IMR-90 (cell line): ENCODE data around the gene DLG4. TPM values are rescaled to one million over a fixed set of nuclear protein-coding genes. Genes with fewer than 3 reads are reported as not detected.
A peak's percentile ranks its signal among the peaks of the same experiment; 100 is the strongest.

Source experiments
- ATAC-seq: fragments of 200-7000 bp; cut with Tn5 transposase; 2 replicates; pipeline ENCODE4 v1.9.1; 2020; ENCODE audit warnings: low read depth, mild to moderate bottlenecking, moderate library complexity
- BruUV-seq: library from RNA; stranded (reverse); fragments of 400-500 nt; replicated peaks from 2 replicates; lab custom pipeline; 2021; lab: Mats Ljungman, UMichigan
- CTCF ChIA-PET: fragments of 300-600 bp; formaldehyde crosslinking; extraction: SDS; loops from one replicate; lab custom pipeline; 2021; ENCODE audit warnings: antibody characterized with exemption; lab: Yijun Ruan, JAX
- POLR2A ChIA-PET: fragments of 300-600 bp; sonication (Branson Sonifier 250); formaldehyde crosslinking; loops from one replicate; lab custom pipeline; 2022; ENCODE audit warnings: antibody characterized with exemption; ENCODE audit not compliant: unreplicated experiment; lab: Charles Lee
- DNase-seq: peaks from one replicate; pipeline ENCODE4 v3.0.0; 2013
- H2AFZ ChIP-seq: replicated peaks from 2 replicates; pipeline ENCODE3; 2013; ENCODE audit warnings: low read length, mild to moderate bottlenecking; ENCODE audit not compliant: poor library complexity
- H2AK5ac ChIP-seq: 2 replicates; pipeline ENCODE4 v1.6.1; 2013; ENCODE audit warnings: low read depth, low read length, inconsistent platforms
- H2AK9ac ChIP-seq: replicated peaks from 2 replicates; pipeline ENCODE3; 2013; ENCODE audit warnings: mild to moderate bottlenecking, low read depth, low read length, moderate library complexity; ENCODE audit not compliant: poor library complexity
- H2BK120ac ChIP-seq: 2 replicates; pipeline ENCODE4 v1.6.1; 2013; ENCODE audit warnings: low read depth, low read length, inconsistent platforms
- H2BK15ac ChIP-seq: 3 replicates; pipeline ENCODE4 v1.6.1; 2013; ENCODE audit warnings: low read depth, low read length, inconsistent platforms
- H2BK20ac ChIP-seq: 2 replicates; pipeline ENCODE4 v1.6.1; 2013; ENCODE audit warnings: low read depth, mild to moderate bottlenecking, inconsistent platforms, low read length, moderate library complexity
- H2BK5ac ChIP-seq: 2 replicates; pipeline ENCODE4 v1.6.1; 2013; ENCODE audit warnings: mild to moderate bottlenecking, low read depth, low read length, inconsistent platforms; ENCODE audit not compliant: poor library complexity, severe bottlenecking
- H3K14ac ChIP-seq: replicated peaks from 2 replicates; pipeline ENCODE4 v1.6.1; 2013; ENCODE audit warnings: low read depth, low read length, inconsistent platforms
- H3K18ac ChIP-seq: 2 replicates; pipeline ENCODE4 v1.6.1; 2013; ENCODE audit warnings: low read depth, low read length, control low read depth
- H3K23ac ChIP-seq: 2 replicates; pipeline ENCODE4 v1.6.1; 2013; ENCODE audit warnings: low read depth, low read length, inconsistent platforms
- H3K27ac ChIP-seq: 2 replicates; pipeline ENCODE4 v1.5.1; 2013; ENCODE audit warnings: mild to moderate bottlenecking, control low read depth, low read length; ENCODE audit not compliant: insufficient read depth
- H3K27me3 ChIP-seq: 2 replicates; pipeline ENCODE4 v1.6.1; 2013; ENCODE audit warnings: low read length; ENCODE audit not compliant: control insufficient read depth, insufficient read depth
- H3K36me3 ChIP-seq: 2 replicates; pipeline ENCODE4 v1.6.1; 2013; ENCODE audit warnings: low read length, mixed read lengths; ENCODE audit not compliant: control insufficient read depth, insufficient read depth
- H3K4ac ChIP-seq: 2 replicates; pipeline ENCODE4 v1.6.1; 2013; ENCODE audit warnings: low read depth, low read length, inconsistent platforms
- H3K4me1 ChIP-seq: 2 replicates; pipeline ENCODE4 v1.6.1; 2013; ENCODE audit warnings: low read length, mixed read lengths; ENCODE audit not compliant: control insufficient read depth, insufficient read depth
- H3K4me2 ChIP-seq: 2 replicates; pipeline ENCODE4 v1.6.1; 2013; ENCODE audit warnings: low read depth, mild to moderate bottlenecking, control low read depth, low read length, moderate library complexity
- H3K4me3 ChIP-seq: 2 replicates; pipeline ENCODE4 v1.5.1; 2013; ENCODE audit warnings: low read depth, mild to moderate bottlenecking, control low read depth, low read length, moderate library complexity; ENCODE audit not compliant: insufficient read depth
- H3K56ac ChIP-seq: 2 replicates; pipeline ENCODE4 v1.6.1; 2013; ENCODE audit warnings: low read length, inconsistent platforms; ENCODE audit not compliant: insufficient read depth; ENCODE audit errors: extremely low read depth
- H3K79me1 ChIP-seq, 2 experiments: 2 replicates each; pipeline ENCODE4 v1.6.1; 2013; ENCODE audit warnings: low read length in 2 of 2, inconsistent platforms in 1 of 2, low read depth in 1 of 2
- H3K9ac ChIP-seq: 2 replicates; pipeline ENCODE4 v1.6.1; 2013; ENCODE audit warnings: low read depth, low read length, control low read depth
- H3K9me1 ChIP-seq: 2 replicates; pipeline ENCODE4 v1.6.1; 2013; ENCODE audit warnings: low read length, inconsistent platforms; ENCODE audit not compliant: insufficient read depth
- H3K9me3 ChIP-seq: 2 replicates; pipeline ENCODE4 v1.6.1; 2013; ENCODE audit warnings: low read length; ENCODE audit not compliant: control insufficient read depth, insufficient read depth
- H4K20me1 ChIP-seq: 2 replicates; pipeline ENCODE4 v1.6.1; 2013; ENCODE audit warnings: low read length, inconsistent platforms; ENCODE audit not compliant: insufficient read depth
- H4K5ac ChIP-seq: 2 replicates; pipeline ENCODE4 v1.6.1; 2013; ENCODE audit warnings: mild to moderate bottlenecking, low read depth, low read length, control low read depth
- H4K8ac ChIP-seq, 2 experiments: 2 replicates each; pipeline ENCODE4 v1.6.1; 2013; ENCODE audit warnings: low read depth in 2 of 2, low read length in 2 of 2, control low read depth in 1 of 2, inconsistent platforms in 1 of 2
- H4K91ac ChIP-seq: 2 replicates; pipeline ENCODE4 v1.6.1; 2013; ENCODE audit warnings: low read depth, low read length, inconsistent platforms; ENCODE audit not compliant: insufficient read depth
- CHD1 ChIP-seq: IDR thresholded peaks from 2 replicates; pipeline ENCODE4 v1.6.1; 2012; ENCODE audit warnings: low read depth, low read length, improper control_type of control experiment
- FOS ChIP-seq: fragments of 150-350 bp; IDR thresholded peaks from 2 replicates; pipeline ENCODE4 v1.6.1; 2016; ENCODE audit warnings: low read depth, low read length
- MAZ ChIP-seq: IDR thresholded peaks from 2 replicates; pipeline ENCODE4 v1.6.1; 2012; ENCODE audit warnings: low read depth, mild to moderate bottlenecking, low read length, improper control_type of control experiment, moderate library complexity, borderline replicate concordance
- MXI1 ChIP-seq: IDR thresholded peaks from 2 replicates; pipeline ENCODE4 v1.6.1; 2012; ENCODE audit warnings: low read depth, mild to moderate bottlenecking, low read length, moderate library complexity, borderline replicate concordance
- RAD21 ChIP-seq: IDR thresholded peaks from 2 replicates; pipeline ENCODE4 v1.6.1; 2012; ENCODE audit warnings: low read length, improper control_type of control experiment
- RFX5 ChIP-seq: IDR thresholded peaks from 2 replicates; pipeline ENCODE4 v1.8.0; 2012; ENCODE audit warnings: low read depth, mild to moderate bottlenecking, low read length, moderate library complexity
- WGBS, 2 experiments: methylation state at CpG; one replicate each; pipeline versions ENCODE4 v1.1.5 to v1.1.7; 2013; ENCODE audit warnings: missing lambda C conversion rate in 2 of 2; ENCODE audit not compliant: insufficient read length in 1 of 2; ENCODE audit errors: extremely low coverage in 2 of 2; 5-methylcytosine and 5-hydroxymethylcytosine counted together
- dilution Hi-C: fragments of 300-500 bp; cut with HindIII; formaldehyde crosslinking; loops from one replicate; pipeline ENCODE4 v1.14.3; 2018; ENCODE audit warnings: low sequenced_read_pairs; ENCODE audit not compliant: unreplicated experiment
- in situ Hi-C: fragments of 300-500 bp; cut with MboI; formaldehyde crosslinking; loops from 3 replicates; pipeline ENCODE4 v1.14.3; 2019; ENCODE audit warnings: low sequenced_read_pairs, inconsistent platforms, mixed read lengths
- intact Hi-C: fragments of 100-400 bp; cut with micrococcal nuclease; formaldehyde crosslinking; loops from 2 replicates; pipeline ENCODE4 v1.10.0; 2022
- polyA plus RNA-seq, 3 experiments: library from polyadenylated mRNA; depleted of rRNA; stranded (reverse); fragments of >200 nt; gene quantifications; 2 replicates each; pipeline ENCODE4 v1.2.3, GENCODE V29; 2012; ENCODE audit warnings: low replicate concordance in 1 of 3
- total RNA-seq: library from RNA; depleted of rRNA; stranded (reverse); fragments of >200 nt; gene quantifications from 2 replicates; pipeline ENCODE4 v1.2.3, GENCODE V29; 2012
- TF ChIP-seq, protein P1 (sequence below): fragments of 150-350 bp; IDR thresholded peaks from 2 replicates; pipeline ENCODE4 v1.6.1; 2016; ENCODE audit warnings: low read depth, mild to moderate bottlenecking, low read length, moderate library complexity, borderline replicate concordance

DLG4 gene
- total and polyA plus RNA-seq, 2 of the 4 experiments (the other 2 are of a cell fraction) = 8.2 to 30.5 TPM

DNA sequence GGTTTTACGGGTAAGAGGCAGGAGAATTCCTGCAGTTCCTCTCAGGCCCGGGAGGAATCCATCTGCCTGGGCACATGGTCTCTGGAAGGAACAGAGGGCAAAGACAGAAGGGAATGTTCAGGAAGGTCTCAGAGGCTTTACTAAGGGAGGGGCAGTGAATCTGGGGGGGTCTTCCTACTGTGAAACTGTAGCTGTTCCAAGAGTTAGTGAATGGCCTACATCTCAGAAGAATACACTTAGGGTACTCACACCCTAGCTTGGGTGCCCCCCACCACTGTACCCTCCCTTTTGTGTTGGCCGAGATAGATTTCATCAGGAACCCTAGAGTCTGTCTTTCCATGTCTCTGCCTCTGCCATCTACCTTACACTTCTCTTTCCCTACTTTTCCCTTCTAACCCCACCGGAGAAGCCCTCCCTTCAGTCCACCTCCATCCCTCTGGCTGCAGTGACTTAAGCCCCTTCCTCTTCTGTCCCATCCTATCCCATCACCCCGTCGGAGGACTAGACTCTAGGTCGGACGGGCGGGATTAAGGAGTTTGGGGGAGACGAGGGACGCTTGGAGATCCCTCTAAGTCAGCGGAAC, 316 bp downstream of the DLG4 start (continued):
- TF ChIP-seq, protein P1, sequence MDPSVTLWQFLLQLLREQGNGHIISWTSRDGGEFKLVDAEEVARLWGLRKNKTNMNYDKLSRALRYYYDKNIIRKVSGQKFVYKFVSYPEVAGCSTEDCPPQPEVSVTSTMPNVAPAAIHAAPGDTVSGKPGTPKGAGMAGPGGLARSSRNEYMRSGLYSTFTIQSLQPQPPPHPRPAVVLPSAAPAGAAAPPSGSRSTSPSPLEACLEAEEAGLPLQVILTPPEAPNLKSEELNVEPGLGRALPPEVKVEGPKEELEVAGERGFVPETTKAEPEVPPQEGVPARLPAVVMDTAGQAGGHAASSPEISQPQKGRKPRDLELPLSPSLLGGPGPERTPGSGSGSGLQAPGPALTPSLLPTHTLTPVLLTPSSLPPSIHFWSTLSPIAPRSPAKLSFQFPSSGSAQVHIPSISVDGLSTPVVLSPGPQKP = no peak
- TF ChIP-seq RFX5 (no peak), MXI1 (no peak)

DNA sequence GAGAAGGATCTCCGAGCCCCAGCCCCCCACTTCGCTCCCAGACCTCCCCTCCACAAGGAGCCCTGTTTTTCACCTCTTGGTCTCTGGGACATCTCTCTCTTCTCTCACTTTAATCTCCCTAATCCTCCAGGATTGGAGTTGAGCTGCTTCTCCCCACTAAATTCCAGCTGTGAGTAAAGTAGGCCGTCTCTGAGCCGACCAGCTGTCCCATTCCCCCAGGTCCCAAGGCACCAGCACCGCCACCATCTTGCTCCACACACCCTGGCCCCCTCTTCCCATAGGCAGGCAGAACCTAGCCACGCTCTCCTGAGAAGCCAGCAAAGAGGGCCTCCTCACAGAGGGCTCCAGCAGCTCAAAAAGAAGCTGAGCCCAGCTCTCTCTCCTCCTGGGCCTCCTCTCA, 878 bp downstream of the DLG4 start:
- H2AFZ ChIP-seq = peak overlapping the region; percentile 95
- no peak overlapping the region for H3K27ac ChIP-seq
- peak overlapping the region; percentile 99; a peak in 3 of 4 replicates for H4K8ac ChIP-seq
- no peak overlapping the region for H3K18ac ChIP-seq
- 0 out of 3 replicates have a peak overlapping the region, but pooled peaks have one; percentile 78 for H2BK15ac ChIP-seq
- H4K5ac ChIP-seq = no peak overlapping the region; the same call in 1 of the 2 replicates
- no TSS peak for BruUV-seq
- H3K23ac ChIP-seq = no peak overlapping the region
- peak overlapping the region; percentile 86 for H2BK5ac ChIP-seq
- H3K14ac ChIP-seq = no peak overlapping the region
- 100% methylated on average over 1 of the region's 6 CpGs; no CpG with 5 or more reads in 1 of the 2 experiments for WGBS, 2 experiments
- in situ Hi-C loops = no loop called here
- DNase-seq = no peak
- no peak overlapping the region for H2BK20ac ChIP-seq
- CTCF ChIA-PET = no interaction called here
- TF ChIP-seq FOS (no peak), RAD21 (no peak), MAZ (no peak), CHD1 (no peak)
- TF ChIP-seq, protein P1 = no peak
- dilution Hi-C loops = no loop called here
- no peak overlapping the region for H3K56ac ChIP-seq
- intact Hi-C loops = no loop called here
- peak overlapping the region; percentile 99; the same call in 1 of the 2 replicates for H3K4ac ChIP-seq
- no peaks in the 10 kb centered on the region for H3K9me3 ChIP-seq
- ATAC-seq = no peak
- peaks cover 26% of the 10 kb centered on the region for H3K9me1 ChIP-seq
- peak overlapping the region; percentile 93 for H2AK5ac ChIP-seq
- peaks cover 12 to 88% of the 10 kb centered on the region in 2 experiments for H3K79me1 ChIP-seq
- H2BK120ac ChIP-seq = no peak overlapping the region
- POLR2A ChIA-PET = interaction anchor here (0.6 to 1.4 kb wide), 2 partner anchors 10 to 386 kb away, joined by 4 to 9 read pairs; no protein-coding TSS in a partner anchor
- H3K4me1 ChIP-seq = peaks cover 28% of the 10 kb centered on the region
- no peak overlapping the region for H3K4me3 ChIP-seq
- H4K91ac ChIP-seq = peak overlapping the region; percentile 97; the same call in 1 of the 2 replicates
- no peak overlapping the region for H3K4me2 ChIP-seq
- H3K36me3 ChIP-seq = peaks cover 28% of the 10 kb centered on the region
- no peaks in the 10 kb centered on the region for H3K27me3 ChIP-seq
- peaks cover 60% of the 10 kb centered on the region for H4K20me1 ChIP-seq
- peak overlapping the region; percentile 32 for H2AK9ac ChIP-seq
- H3K9ac ChIP-seq = no peak overlapping the region
